Lower leg skin (tissue), 3 donors: ENCODE results near the gene DGUOK.

Source experiments
- CTCF ChIP-seq, 3 donors: fragments of 450-650 bp; IDR thresholded peaks; one replicate each; pipeline ENCODE4 v1.5.1; 2016; ENCODE audit warnings: antibody characterized with exemption in 3 of 3, mild to moderate bottlenecking in 3 of 3, moderate library complexity in 2 of 3
- POLR2A ChIP-seq, 2 donors: fragments of 450-650 bp; IDR thresholded peaks; one replicate each; pipeline ENCODE4 v1.6.1; 2016 to 2017; ENCODE audit warnings: antibody characterized with exemption in 2 of 2, mild to moderate bottlenecking in 1 of 2, moderate library complexity in 1 of 2

- TF ChIP-seq CTCF (IDR thresholded peaks at IDR 0.05) (no peak), POLR2A (IDR thresholded peaks at IDR 0.05) (no peak)
Observed at GRCh38 chr2:73893764-73894474, 32.8 kb upstream of the DGUOK start.
